ENCODE data around the gene SUN1. TPM values are rescaled to one million over a fixed set of nuclear protein-coding genes. Genes with fewer than 3 reads are reported as not detected.

The SUN1 gene
- total RNA-seq, 1 experiment from 2014 or later: 158 TPM

Other genes with a start within 250 kb of the SUN1 start
- gene DNAAF5, start 105.8 kb upstream of the SUN1 start, total RNA-seq (2021): 55.5 to 62.2 TPM (median 56.0 TPM) in 3 replicates
- gene PRKAR1B, start 105.2 kb upstream of the SUN1 start, total RNA-seq (2021): 40.8 to 44.1 TPM (median 43.6 TPM) in 3 replicates
- 73.0 to 82.0 TPM (median 73.4 TPM) in 3 replicates for gene GET4, start 44.1 kb downstream of the SUN1 start, total RNA-seq (2021)
- 4.3 to 7.2 TPM (median 4.5 TPM) in 3 replicates for gene ADAP1, start 122.2 kb downstream of the SUN1 start, total RNA-seq (2021)
- 10.2 to 13.2 TPM (median 10.4 TPM) in 3 replicates for gene COX19, start 143.1 kb downstream of the SUN1 start, total RNA-seq (2021)
- gene CYP2W1, start 150.7 kb downstream of the SUN1 start, total RNA-seq (2021): 0.48 TPM in 1 of 3 replicates, not detected in the others
- gene GPR146, start 212.1 kb downstream of the SUN1 start, total RNA-seq (2021): 0.87 to 1.1 TPM (median 0.92 TPM) in 3 replicates